Activated CD4-positive, CD25-positive, alpha-beta regulatory T cell (primary cell): Measurements from ENCODE around the gene EGFLAM.
"Not testable (repeated sequence)": the region's sequence is repeated elsewhere in the genome, so short reads cannot be mapped to it uniquely, and the experiment has no call there.

Experiments used
- DNase-seq, 4 experiments: peaks; one replicate each; lab custom pipeline; 2025; lab: John Stamatoyannopoulos, UW

Gene EGFLAM

DNA sequence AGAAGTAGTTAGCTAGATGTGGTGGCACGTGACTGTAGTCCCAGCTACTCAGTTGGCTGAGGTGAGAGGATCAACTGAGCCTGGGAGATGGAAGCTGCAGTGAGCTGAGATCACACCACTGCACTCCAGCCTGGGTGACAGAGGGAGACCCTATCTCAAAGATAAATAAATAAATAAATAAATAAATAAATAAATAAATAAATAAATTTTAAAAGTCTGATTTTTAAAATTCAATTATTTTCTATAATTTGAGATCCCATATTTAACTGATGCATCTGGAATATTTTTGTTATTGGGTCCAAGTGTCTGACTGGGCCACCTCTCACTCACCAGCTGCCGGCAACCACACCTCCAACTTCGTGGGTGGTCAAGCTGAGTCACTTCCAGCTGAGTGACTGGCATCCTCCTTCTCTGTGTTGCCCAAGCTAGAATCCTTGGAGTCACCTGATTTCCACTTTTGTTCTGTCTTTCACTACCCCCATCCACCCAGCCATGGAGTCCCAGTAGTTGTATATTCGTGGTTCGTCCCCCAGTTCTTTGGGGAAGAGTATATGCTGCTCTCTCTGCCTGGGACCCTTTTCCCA is 70.9 kb downstream of the EGFLAM start:
- DNase-seq = no peak

DNA sequence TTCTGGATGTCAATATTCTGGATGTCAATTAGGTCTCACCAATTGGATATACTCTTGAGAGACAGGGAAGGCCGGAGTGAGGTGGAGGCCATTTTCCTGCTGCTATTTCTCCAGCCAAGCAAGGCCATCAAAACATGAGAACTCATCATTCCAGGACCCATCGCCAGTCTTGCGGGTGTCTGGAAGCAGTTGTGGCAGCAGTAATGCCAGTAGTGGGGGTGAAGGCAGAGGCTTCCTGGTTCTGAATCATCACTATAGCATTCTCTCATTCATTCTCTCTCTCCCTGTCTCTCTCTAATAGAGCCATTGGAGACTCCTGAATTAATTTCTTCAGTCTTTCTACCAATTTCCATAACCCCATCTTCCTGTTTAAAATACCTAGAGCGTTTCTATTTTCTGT is 71.8 kb downstream of the EGFLAM start:
- DNase-seq = no peak

DNA sequence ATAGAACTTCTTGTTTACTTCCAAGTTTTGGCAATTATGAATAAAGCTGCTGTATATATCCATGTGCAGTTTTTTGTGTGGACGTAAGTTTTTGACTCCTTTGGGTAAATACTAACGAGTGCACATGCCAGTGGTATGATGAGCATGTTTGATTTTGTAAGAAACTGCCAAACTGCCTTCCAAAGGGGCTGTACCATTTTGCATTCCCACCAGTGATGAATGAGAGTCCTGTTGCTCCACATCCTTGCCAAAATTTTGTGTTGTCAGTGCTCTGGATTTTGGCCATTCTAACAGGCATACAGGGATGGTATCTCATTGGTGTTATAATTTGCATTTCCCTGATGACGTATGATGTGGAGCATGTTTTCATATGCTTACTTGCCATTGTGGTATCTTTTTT is 73.5 kb downstream of the EGFLAM start:
- no peak for DNase-seq

DNA sequence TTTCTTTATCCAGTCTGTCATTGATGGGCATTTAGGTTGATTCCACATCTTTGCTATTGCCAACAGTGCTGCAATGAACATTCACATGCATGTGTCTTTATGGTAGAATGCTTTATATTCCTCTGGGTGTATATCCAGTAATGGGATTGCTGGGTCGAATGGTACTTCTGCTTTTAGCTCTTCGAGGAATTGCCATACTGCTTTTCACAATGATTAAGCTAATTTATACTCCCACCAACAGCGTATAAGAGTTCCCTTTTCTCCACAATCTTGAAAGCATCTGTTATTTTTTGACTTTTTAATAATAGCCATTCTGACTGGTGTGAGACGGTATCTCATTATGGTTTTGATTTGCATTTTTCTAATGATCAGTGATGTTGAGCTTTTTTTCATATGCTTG is 74.8 kb downstream of the EGFLAM start:
- not testable (repeated sequence) for DNase-seq

DNA sequence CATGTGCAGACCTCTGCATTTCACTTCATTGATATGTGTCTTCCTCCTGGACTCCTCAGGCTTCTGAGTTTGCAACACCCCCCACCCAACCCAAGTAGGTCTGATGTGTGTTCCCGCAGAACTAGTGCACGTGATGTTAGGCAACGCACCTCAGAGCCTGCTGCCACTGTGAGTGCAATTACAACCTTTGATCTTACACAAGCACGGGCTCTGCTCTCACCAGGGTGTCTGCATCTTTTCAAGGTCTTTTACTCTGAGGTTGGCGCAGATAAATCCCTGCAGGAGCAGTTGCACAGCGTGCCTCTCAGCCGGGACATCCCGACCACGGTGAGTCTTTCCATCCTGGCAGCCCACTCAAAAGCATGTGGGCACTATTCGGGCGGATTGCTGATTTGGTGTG is 80.1 kb downstream of the EGFLAM start:
- DNase-seq = no peak

DNA sequence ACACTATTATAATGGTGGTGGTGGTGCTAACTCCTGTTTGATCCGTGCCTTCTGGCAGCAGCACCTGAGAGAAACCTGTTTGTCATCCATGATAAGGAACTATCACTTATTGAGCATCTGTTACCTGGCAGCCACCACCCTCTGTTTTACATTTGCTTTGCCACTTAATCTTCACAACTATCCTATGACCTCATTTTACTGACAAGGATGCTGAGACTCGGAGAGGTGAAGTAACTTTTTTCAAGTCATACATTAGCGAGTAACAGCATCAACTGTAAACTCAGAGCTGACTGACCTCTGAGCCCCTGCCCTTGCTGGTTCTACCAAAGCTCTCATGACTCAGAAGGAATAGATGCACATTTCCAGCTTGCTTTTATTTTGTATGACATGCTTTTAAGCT is 81.1 kb downstream of the EGFLAM start:
- no peak for DNase-seq

DNA sequence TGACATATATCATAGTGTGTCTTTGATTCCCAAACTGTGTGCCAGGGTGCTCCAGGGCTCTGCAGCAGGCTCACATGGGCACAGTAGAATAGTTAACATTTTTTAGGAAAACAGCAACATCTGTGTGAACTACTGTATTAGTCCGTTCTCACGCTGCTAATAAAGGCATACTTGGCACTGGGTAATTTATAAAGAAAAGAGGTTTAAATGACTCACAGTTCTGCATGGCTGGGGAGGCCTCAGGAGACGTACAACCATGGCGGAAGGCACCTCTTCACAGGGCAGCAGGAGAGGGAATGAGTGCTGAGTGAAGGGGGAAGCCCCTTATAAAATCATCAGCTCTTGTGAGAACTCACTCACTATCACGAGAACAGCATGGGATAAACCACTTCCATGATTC is 82.7 kb downstream of the EGFLAM start:
- DNase-seq = no peak

DNA sequence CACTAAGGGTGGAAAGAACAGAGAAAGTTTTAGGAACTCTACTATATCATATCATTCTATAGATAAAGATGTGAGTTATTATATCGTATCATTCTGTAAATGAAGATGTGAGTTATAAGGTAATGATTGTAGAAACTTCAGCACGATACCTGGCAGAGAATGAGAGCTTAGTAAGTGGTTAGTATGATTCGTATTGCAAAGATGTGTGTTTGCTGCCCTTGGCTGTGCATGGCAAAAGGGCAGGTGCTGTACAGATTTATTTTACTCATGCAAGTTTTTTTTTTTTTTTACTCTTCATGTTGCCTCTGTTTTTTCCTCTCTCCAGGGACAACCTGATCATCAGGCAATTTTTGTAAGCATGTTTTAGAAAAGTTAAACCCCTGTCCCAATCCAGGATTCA is 83.3 kb downstream of the EGFLAM start:
- DNase-seq = no peak

DNA sequence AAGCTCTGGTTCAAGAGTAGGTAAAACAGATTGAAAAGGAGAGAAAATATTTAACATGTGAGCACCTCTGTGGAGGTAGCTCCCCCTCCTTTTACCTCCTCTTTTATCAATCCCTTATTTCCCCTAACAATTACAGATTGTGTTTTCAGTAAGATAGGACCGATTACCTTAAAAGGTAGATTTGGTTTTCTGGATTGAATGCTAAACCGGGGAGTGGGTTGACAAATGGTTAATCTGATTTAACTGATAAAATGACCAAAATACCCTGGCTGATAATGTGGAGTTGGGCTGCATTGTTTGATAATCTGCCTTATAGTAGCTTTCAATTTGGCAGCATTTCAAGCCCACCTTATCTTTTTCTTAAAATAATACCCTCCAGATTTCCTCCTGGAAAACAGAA is 83.9 kb downstream of the EGFLAM start:
- no peak for DNase-seq

DNA sequence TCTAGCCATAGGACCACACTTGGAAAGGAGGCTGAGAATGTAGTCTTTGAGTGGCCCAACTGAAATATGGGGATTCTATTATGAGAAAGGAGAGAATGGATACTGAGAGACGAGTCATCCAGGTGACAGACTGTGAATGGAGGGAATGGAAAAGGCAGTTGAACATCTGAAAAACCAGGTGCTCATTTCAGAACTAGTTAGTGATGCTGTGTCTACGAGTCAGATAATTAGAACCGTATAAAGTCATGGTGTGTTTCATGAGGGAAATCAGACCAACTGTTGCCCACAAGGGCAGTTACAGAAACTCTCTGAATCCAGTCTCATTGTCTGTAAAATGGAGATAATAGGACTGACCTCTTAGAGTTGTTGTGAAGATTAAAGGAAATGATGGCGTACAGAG is 86.5 kb downstream of the EGFLAM start:
- no peak for DNase-seq

DNA sequence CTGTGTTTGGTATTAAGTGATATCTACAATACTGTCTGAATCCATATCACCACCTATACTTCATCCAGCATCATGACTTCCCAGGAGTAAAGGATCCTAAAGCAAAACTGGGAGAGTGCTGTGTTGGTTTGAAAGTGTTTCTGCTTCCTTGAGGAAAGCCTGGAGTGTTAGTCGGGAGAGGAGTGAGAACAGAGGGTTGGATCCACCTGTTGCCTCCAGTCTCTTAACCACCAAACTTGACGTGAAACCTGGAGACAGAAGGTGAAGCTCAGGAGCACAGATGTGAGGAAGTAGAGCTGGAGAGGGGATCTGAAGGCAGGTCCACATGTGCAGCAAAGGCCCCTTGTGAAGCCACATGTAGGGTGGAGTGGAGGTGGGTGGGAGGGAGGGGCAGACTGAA is 88.2 kb downstream of the EGFLAM start:
- no peak for DNase-seq

DNA sequence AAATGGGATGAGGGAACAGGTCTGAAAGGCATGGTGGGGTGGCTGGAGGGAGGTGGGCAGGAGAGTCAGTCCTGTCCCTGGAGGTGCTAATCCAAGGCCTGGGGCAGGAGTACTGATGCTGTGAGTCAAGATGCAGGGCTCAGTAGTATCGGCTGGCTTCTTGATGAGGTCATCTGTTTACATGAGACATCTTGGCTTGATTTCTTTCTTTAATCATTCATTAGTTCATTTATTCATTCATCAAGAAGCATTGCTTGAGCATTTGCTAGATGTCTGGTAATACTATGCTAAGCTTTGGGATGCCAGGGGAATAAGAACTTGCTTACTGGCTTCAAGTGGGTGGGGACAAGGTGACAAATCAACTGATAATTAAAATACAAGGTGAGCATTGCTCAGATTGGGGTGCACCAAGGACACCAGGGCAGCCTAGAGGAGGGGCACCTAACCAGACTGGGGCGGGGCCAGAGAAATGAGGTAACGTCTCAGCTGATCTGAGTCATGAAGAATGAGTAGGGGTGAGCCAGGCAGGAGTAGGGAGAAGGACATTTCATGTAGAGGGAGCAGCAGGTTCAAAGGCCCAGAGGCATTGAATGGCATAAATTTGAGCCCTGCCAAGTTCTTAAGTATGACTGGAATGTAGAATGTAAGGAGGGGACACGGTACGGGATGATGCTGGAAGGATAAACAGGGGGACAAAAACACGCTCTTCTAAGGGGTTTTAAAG is 88.8 kb downstream of the EGFLAM start:
- DNase-seq = no peak

DNA sequence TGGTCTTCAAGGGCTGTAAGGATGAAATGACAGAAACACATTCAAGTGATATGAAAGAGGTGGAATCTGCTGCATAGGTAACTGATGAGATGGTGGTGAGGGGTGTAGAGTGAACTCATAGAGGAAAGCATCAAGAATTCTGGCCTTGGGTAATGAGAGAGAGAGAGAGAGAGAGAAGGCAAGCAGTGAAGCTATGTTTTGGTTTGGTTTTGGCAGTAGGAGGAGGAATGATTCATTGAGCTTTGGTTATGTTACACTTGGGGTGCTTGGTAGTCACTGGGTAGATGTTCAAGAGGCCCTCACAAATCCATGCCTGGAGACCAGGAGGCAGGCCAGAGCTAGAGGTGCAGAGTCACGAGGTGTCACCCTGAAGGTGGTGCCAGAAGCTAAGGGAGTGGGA is 89.5 kb downstream of the EGFLAM start:
- DNase-seq = no peak

DNA sequence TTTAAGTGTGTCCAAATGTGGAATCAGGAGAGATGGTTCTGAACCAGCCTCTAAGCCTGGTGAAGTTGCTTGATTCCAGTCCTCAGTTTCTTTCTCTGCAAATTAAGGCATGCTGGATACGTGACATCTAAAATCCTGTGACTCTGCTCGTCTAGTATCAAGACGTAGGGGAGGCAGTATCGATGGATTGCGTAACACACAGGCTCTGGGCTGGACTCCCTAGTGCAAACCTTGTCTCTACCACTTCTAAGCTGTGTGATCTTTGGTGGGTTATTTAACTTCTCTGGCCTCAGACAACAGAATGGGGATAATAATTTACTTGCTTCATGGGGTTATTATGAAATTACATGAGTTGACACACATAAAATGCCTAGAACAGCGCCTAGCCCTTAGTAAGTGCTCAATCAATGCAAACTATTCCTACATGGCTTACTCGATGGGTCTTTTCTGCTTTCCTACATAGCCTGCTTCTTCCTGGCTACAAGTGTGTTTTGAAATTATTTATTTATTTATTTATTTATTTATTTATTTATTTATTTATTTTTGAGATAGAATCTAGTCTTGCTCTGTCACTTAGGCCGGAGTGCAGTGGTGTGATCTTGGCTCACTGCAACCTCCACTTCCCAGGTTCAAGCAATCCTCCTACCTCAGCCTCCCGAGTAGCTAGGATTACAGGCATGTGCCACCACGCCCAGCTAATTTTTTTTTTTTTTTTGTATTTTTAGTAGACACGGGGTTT is 102.1 kb downstream of the EGFLAM start:
- DNase-seq = no peak

DNA sequence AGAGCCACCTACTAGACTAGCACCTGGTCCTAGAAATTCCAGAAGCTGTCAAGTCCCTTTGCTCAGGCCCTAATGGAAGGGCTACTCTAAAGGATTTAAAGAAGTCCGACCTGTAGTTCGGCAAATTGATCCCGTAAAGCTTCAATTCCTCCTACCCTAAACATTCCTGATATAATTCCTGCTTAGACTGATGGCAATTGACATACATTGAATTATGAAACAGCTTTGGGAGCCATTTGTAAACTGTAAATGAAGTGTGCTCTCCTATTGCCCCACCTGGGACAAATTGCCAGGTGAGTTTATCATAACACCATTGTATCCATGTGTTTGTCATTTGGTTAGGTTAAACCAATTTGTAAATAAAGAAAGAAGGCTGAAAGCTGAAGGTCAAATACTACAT is 104.4 kb downstream of the EGFLAM start:
- DNase-seq = no peak

DNA sequence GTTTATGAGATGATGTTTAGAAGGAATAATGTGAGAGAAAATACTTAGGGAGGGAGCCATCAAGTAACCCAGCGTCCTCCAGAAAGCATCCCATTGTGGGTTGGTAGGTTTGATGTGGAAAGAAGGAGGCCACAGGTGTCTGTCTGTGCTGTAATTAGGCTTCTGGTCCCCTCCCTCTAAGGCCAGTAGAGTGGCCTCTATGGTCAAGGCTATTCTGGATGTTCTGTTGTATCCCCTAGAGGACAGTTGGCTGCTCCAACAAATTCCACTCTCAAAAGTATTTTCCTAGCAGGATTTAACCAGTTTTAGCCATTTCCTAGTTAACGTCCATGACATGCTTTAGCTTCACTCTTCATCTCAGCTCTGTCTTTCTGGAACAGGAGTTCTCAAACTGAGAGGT is 106.5 kb downstream of the EGFLAM start:
- no peak for DNase-seq

DNA sequence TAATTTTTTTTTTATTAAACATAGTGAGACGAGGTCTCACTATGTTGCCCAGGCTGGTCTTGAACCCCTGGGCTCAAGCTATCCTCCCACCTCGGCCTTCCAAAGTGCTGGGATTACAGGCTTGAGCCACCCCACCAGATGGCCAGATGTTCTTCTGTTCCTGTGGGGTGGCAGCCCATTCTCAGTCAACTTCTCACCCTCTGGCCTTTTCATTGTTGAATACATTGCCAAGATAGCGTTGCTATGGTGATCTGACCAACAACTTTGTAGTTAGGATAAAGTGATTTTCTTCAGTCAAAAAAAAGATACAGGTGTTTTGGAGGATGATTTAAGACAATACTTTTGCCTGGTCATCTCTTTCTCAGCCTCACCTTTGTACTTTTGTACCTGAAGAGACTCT is 109.1 kb downstream of the EGFLAM start:
- no peak for DNase-seq

DNA sequence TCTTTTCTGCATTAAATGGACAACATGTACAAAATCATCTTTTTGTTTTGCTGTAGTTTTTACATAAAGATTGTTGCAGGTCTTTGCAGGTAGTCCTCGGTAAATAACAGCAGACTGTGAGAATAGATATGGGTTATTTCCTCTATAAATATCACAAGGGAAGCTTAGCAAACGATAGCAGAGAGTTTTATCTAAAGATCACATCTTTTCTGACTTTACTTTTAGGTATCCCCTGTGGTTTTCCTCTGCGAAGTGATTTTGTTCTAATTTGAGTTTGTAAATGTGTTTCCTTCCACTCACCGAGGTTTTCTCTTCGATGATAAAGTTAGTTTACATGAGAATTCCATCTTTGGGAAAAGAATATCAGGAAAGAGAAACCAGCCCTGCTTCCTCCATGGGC is 109.6 kb downstream of the EGFLAM start:
- no peak for DNase-seq

DNA sequence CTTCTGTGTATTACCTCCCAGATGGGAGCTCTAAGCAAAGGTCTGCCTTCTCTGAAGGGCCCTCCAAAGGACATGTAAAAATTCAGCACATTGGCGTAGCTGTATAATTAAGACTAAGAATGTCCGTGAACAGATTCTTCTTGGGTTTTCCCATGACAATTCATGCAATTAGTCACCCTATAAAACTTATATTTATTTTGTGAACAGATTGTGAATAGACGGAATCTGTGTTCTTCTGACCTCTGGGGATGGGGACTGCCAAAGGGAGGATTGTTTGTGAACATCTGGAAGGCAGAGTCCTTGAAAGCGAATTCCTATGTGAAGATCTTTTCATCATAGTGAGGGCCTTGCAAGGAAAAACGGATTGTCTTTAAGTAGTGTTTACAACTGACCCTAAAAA is 111.3 kb downstream of the EGFLAM start:
- no peak for DNase-seq

DNA sequence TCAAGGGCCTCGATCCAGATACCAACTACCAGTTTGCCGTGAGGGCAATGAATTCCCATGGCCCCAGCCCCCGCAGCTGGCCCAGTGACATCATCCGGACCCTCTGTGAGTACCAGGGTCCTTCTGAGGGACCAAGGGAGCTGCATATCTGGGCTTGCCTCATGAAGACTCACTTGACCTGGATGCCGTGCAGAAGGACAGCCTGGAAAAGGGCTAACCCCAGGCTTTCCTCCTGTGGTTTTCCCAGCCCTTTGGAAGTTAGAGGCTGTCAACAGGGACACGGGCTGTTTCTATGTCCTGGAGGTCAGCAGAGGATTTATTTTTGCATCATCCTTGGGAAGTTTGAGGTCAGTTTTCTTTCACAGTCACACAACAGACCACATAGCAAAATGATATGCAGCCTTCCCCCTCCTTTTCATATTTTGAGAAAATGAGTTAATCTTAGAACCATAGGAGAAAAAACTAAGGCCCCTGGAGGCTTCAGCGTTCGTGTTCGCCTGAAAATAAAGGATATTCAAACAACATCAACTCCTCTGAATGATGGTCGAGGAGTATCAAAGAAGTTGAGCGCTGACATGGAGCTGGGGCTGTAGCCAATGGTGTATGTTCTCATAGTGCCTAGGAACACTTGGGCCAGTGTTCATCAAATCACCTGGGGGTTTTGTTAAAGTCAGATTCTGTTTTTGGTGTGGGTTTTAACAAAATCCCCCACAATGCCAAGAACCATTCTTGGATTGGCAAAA is 112.2 kb downstream of the EGFLAM start:
- no peak for DNase-seq

DNA sequence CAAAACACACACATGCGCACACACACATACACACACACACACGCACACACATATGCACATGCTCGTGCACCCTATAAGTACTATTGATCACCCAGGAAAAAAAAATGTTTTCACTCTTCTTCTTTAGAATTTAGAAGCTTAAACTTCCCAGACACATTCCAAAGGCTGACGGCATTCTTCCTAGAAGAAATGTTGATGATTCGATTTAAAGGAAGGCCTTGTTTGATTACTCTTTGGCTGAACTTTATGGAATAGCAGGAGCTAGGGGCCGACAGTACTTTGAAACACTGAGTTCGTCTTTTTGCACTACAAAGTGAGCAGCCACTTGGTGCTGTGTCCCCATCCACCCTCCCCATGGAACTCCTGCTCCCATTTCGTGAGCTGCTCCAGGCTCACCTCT is 113.2 kb downstream of the EGFLAM start:
- no peak for DNase-seq

DNA sequence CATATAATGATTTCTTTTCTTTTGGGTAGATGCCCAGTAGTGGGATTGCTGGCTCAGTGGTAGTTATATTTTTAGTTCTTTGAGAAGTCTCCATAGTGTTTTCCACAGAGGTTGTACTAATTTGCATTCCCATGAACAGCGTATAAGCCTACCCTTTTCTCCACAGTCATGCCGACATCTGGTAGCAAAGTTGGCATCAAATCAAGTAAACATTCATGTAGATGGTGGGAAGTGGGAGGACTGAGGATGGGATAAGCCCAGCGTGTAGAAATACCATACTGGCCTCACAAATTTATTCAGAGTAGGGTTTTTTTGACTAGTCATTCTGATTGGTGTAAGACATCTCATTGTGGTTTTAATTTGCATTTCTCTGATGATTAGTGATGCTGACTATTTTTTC is 115.4 kb downstream of the EGFLAM start:
- DNase-seq = no peak

DNA sequence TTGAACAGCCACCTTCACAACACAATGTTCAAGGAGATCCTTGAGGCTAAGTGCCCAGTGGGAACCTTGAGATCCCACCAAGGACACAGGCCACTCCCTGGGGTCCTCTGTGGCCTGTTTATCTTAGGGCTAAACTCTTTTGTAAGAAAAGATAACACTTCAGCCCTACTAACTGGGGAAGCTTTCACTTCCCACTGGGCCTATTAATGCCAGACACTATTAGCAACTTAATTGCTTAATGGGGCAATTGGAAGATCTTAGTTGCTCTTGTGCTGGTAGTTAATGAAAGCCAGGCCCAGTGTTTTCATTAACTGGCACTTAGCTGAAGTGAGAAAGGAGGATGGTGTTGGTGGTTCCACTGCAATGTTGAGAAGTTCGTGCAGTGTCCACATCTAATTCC is 117.1 kb downstream of the EGFLAM start:
- no peak for DNase-seq
